Activated B cell treated with CpG ODN at 0.5 μM for 24 hours (primary cell): ENCODE measurements around the gene LAMTOR3. TPM values are rescaled to one million over a fixed set of nuclear protein-coding genes. Genes with fewer than 3 reads are reported as not detected.

Experiments
- ATAC-seq: fragments of 200-7000 bp; cut with Tn5 transposase; one replicate; pipeline ENCODE4 v1.10.0; 2021; ENCODE audit warnings: low read depth, mild to moderate bottlenecking, moderate library complexity
- CTCF ChIA-PET: fragments of 350-600 bp; sonication (Branson Sonifier 250); formaldehyde crosslinking; loops from one replicate; lab custom pipeline; 2021; ENCODE audit warnings: antibody characterized with exemption; lab: Charles Lee
- POLR2A ChIA-PET: fragments of 350-600 bp; sonication (Branson Sonifier 250); formaldehyde crosslinking; loops from one replicate; lab custom pipeline; 2021; ENCODE audit warnings: antibody characterized with exemption; lab: Charles Lee
- DNase-seq: peaks from one replicate; pipeline ENCODE4 v3.0.0; 2022
- H3K27ac Mint-ChIP-seq: one replicate; pipeline ENCODE4 v1.8.0; 2020; ENCODE audit warnings: mixed read lengths
- H3K27me3 Mint-ChIP-seq: one replicate; pipeline ENCODE4 v1.8.0; 2021; ENCODE audit warnings: mixed read lengths
- H3K36me3 Mint-ChIP-seq: one replicate; pipeline ENCODE4 v1.8.0; 2021; ENCODE audit warnings: low read depth, mixed read lengths
- H3K4me1 Mint-ChIP-seq: one replicate; pipeline ENCODE4 v1.8.0; 2021; ENCODE audit warnings: mixed read lengths
- H3K4me3 Mint-ChIP-seq: one replicate; pipeline ENCODE4 v1.8.0; 2020; ENCODE audit warnings: mild to moderate bottlenecking, mixed read lengths
- H3K9me3 Mint-ChIP-seq: one replicate; pipeline ENCODE4 v1.8.0; 2020; ENCODE audit warnings: mixed read lengths
- intact Hi-C: fragments of 100-400 bp; cut with micrococcal nuclease; formaldehyde crosslinking; loops from one replicate; pipeline ENCODE4 v1.15.1; 2024
- total RNA-seq: library from RNA; stranded (reverse); gene quantifications from 2 replicates; pipeline ENCODE4 v1.2.3, GENCODE V29; 2022
- TF ChIP-seq, protein P1 (sequence below): fragments of 200-600 bp; IDR thresholded peaks from one replicate; pipeline ENCODE4 v1.8.0; 2022; ENCODE audit warnings: antibody characterized with exemption, mild to moderate bottlenecking

Gene LAMTOR3
- total RNA-seq, 1 donor from 2014 or later = 23.8 TPM

- no peak for DNase-seq
Measured at GRCh38 chr4:99846891-99847290, 47.3 kb downstream of the LAMTOR3 start.

GRCh38 chr4:99845708-99846469, 48.3 kb downstream of the LAMTOR3 start:
- Mint-ChIP-seq H3K4me1 (peaks cover 73% of the 10 kb centered on the region), H3K27ac (peak overlapping the region; percentile 70), H3K4me3 (no peak overlapping the region), H3K27me3 (no peaks in the 10 kb centered on the region), H3K9me3 (no peaks in the 10 kb centered on the region), H3K36me3 (peaks cover 73% of the 10 kb centered on the region)
- TF ChIP-seq, protein P1, sequence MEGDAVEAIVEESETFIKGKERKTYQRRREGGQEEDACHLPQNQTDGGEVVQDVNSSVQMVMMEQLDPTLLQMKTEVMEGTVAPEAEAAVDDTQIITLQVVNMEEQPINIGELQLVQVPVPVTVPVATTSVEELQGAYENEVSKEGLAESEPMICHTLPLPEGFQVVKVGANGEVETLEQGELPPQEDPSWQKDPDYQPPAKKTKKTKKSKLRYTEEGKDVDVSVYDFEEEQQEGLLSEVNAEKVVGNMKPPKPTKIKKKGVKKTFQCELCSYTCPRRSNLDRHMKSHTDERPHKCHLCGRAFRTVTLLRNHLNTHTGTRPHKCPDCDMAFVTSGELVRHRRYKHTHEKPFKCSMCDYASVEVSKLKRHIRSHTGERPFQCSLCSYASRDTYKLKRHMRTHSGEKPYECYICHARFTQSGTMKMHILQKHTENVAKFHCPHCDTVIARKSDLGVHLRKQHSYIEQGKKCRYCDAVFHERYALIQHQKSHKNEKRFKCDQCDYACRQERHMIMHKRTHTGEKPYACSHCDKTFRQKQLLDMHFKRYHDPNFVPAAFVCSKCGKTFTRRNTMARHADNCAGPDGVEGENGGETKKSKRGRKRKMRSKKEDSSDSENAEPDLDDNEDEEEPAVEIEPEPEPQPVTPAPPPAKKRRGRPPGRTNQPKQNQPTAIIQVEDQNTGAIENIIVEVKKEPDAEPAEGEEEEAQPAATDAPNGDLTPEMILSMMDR = no peak
- intact Hi-C loops = loop anchor here (2.0 kb wide), 2 partner anchors 15 kb away; no protein-coding TSS in a partner anchor
- CTCF ChIA-PET = interaction anchor here (1.1 to 1.2 kb wide), 3 partner anchors 34 to 38 kb away, joined by 3 to 4 read pairs (median 4); no protein-coding TSS in a partner anchor
- ATAC-seq (no peak), DNase-seq (no peak)
- POLR2A ChIA-PET = interaction anchor here (1.7 to 4.5 kb wide), 5 partner anchors 14 to 104 kb away, joined by 3 to 75 read pairs (median 6); partner anchors contain the start of genes DAPP1 and H2AZ1

More at GRCh38 chr4:99846891-99847290, 47.3 kb downstream of the LAMTOR3 start:
- CTCF ChIA-PET = interaction anchor here (1.2 to 2.1 kb wide), 4 partner anchors 35 to 102 kb away, joined by 3 to 7 read pairs (median 5); no protein-coding TSS in a partner anchor
- Mint-ChIP-seq H3K4me3 (peak overlapping the region; percentile 70), H3K27me3 (no peaks in the 10 kb centered on the region), H3K9me3 (no peaks in the 10 kb centered on the region), H3K4me1 (peaks cover 72% of the 10 kb centered on the region), H3K36me3 (peaks cover 68% of the 10 kb centered on the region), H3K27ac (peak overlapping the region; percentile 91)
- TF ChIP-seq, protein P1 = no peak
- POLR2A ChIA-PET = interaction anchor here (0.9 to 4.5 kb wide), 8 partner anchors 9 to 103 kb away, joined by 3 to 75 read pairs (median 6); partner anchors contain the start of genes DAPP1 and H2AZ1
- no peak for ATAC-seq
- intact Hi-C loops = loop anchor here (1.0 to 2.0 kb wide), 5 partner anchors 9 to 31 kb away; partner anchors contain the start of gene DAPP1

GRCh38 chr4:99845179-99845578, 49.0 kb downstream of the LAMTOR3 start:
- intact Hi-C loops = no loop called here
- H3K27me3 Mint-ChIP-seq = no peaks in the 10 kb centered on the region
- DNase-seq (no peak), ATAC-seq (no peak)
- no peaks in the 10 kb centered on the region for H3K9me3 Mint-ChIP-seq
- peaks cover 75% of the 10 kb centered on the region for H3K36me3 Mint-ChIP-seq
- H3K27ac Mint-ChIP-seq = peak overlapping the region; percentile 70
- POLR2A ChIA-PET = interaction anchor here (0.7 to 4.5 kb wide), 4 partner anchors 15 to 37 kb away, joined by 4 to 75 read pairs (median 19); partner anchors contain the start of gene DAPP1
- TF ChIP-seq, protein P1 = no peak
- peaks cover 70% of the 10 kb centered on the region for H3K4me1 Mint-ChIP-seq
- CTCF ChIA-PET = interaction anchor here (1.1 kb wide), 2 partner anchors 33 to 36 kb away, joined by 3 to 4 read pairs; no protein-coding TSS in a partner anchor
- H3K4me3 Mint-ChIP-seq = no peak overlapping the region

DNA sequence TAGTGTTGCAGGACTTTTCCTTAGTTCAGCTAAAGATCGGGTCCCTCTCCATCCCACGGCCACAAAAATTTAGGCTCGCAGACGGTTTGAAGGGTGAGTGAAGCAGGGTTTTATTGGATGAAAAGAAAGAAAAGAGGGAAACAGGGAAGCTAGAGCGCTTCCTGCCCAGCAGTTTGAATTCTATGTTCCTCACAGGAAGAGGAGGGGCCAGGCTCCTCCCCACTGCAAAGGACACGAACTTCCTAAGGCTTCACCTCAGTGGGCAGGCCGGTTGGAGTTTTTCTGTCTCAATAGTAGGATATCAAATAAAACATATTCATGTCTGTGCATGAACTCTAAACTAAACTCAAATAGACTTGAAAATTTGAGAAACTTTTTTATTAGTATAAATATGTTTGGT, 50.2 kb downstream of the LAMTOR3 start:
- no peak overlapping the region for H3K4me3 Mint-ChIP-seq
- TF ChIP-seq, protein P1 = no peak
- H3K27ac Mint-ChIP-seq = peak overlapping the region; percentile 65
- ATAC-seq (no peak), DNase-seq (no peak)
- no peaks in the 10 kb centered on the region for H3K9me3 Mint-ChIP-seq
- intact Hi-C loops = no loop called here
- peaks cover 74% of the 10 kb centered on the region for H3K36me3 Mint-ChIP-seq
- peaks cover 66% of the 10 kb centered on the region for H3K4me1 Mint-ChIP-seq
- POLR2A ChIA-PET = interaction anchor here (1.0 to 4.5 kb wide), 2 partner anchors 22 to 27 kb away, joined by 3 to 75 read pairs; partner anchors contain the start of gene DAPP1
- CTCF ChIA-PET = interaction anchor here (1.4 kb wide), 1 partner anchor 36 kb away, joined by 4 read pairs; no protein-coding TSS in a partner anchor
- H3K27me3 Mint-ChIP-seq = no peaks in the 10 kb centered on the region
